K562 (cell line): ENCODE measurements around the gene YAF2.
"Not testable (repeated sequence)": the region's sequence is repeated elsewhere in the genome, so short reads cannot be mapped to it uniquely, and the experiment has no call there.

Source experiments
- CTBP1 ChIP-seq: fragments of 450-650 bp; IDR thresholded peaks from 2 replicates; pipeline ENCODE4 v1.6.1; 2016; ENCODE audit warnings: borderline replicate concordance
- EP300 ChIP-seq: IDR thresholded peaks from 2 replicates; pipeline ENCODE4 v1.6.1; 2012; ENCODE audit warnings: low read length, improper control_type of control experiment

DNA sequence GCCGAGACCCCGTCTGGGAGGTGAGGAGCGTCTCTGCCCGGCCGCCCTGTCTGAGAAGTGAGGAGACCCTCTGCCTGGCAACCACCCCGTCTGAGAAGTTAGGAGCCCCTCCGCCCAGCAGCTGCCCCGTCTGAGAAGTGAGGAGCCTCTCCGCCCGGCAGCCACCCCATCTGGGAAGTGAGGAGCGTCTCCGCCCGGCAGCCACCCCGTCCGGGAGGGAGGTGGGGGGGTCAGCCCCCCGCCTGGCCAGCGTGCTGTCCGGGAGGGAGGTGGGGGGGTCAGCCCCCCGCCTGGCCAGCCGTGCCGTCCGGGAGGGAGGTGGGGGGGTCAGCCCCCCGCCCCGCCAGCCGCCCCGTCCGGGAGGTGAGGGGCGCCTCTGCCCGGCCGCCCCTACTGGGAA lies 10.5 kb downstream of the YAF2 start:
- not testable (repeated sequence) for TF ChIP-seq EP300, CTBP1
